ENCODE measurements around the gene RHBDL2.
A peak's percentile ranks its signal among the peaks of the same experiment; 100 is the strongest.
"Not testable (repeated sequence)": the region's sequence is repeated elsewhere in the genome, so short reads cannot be mapped to it uniquely, and the experiment has no call there.

Gene RHBDL2

GRCh38 chr1:38941527-38942019 is at the start of gene RHBDL2:
Gene RHBDL2, minus strand, starts transcription at chr1:38941830. Its CDS starts 22,618 bp downstream, at chr1:38919212.
- DNase-seq (ENCODE audit: low spot score), result no peak

- DNase-seq (ENCODE audit: low spot score), result peak; percentile 92
Observed at GRCh38 chr1:38990738-38991637, 49.4 kb upstream of the RHBDL2 start, which contains the start of gene AKIRIN1. Gene AKIRIN1, plus strand, starts transcription at chr1:38991276. Its CDS starts 105 bp downstream, at chr1:38991381.

GRCh38 chr1:38990386-38990737 is 48.7 kb upstream of the RHBDL2 start:
- DNase-seq (ENCODE audit: low spot score), result no peak

GRCh38 chr1:38989979-38990378 is 48.3 kb upstream of the RHBDL2 start:
- DNase-seq (ENCODE audit: low spot score), result no peak

GRCh38 chr1:38979380-38979779 is 37.8 kb upstream of the RHBDL2 start:
- not testable (repeated sequence) for DNase-seq (ENCODE audit: low spot score)

- DNase-seq (ENCODE audit: low spot score), result not testable (repeated sequence)
Observed at GRCh38 chr1:38978245-38978542, 36.6 kb upstream of the RHBDL2 start.

- DNase-seq (ENCODE audit: low spot score), result not testable (repeated sequence)
Observed at GRCh38 chr1:38977399-38978244, 36.0 kb upstream of the RHBDL2 start.

GRCh38 chr1:38973659-38974437 is 32.2 kb upstream of the RHBDL2 start:
- DNase-seq (ENCODE audit: low spot score), result no peak

- not testable (repeated sequence) for DNase-seq (ENCODE audit: low spot score)
Observed at GRCh38 chr1:38973145-38973544, 31.5 kb upstream of the RHBDL2 start.

- DNase-seq (ENCODE audit: low spot score), result no peak
Observed at GRCh38 chr1:38964140-38964548, 22.5 kb upstream of the RHBDL2 start.

GRCh38 chr1:38962560-38962959 is 20.9 kb upstream of the RHBDL2 start:
- DNase-seq (ENCODE audit: low spot score), result no peak

- no peak for DNase-seq (ENCODE audit: low spot score)
Observed at GRCh38 chr1:38962113-38962512, 20.5 kb upstream of the RHBDL2 start.

GRCh38 chr1:38958967-38959366 is 17.3 kb upstream of the RHBDL2 start:
- DNase-seq (ENCODE audit: low spot score), result no peak

- DNase-seq (ENCODE audit: low spot score), result no peak
Observed at GRCh38 chr1:38953433-38953860, 11.8 kb upstream of the RHBDL2 start.

- DNase-seq (ENCODE audit: low spot score), result no peak
Observed at GRCh38 chr1:38950553-38950952, 8.9 kb upstream of the RHBDL2 start.

- DNase-seq (ENCODE audit: low spot score), result no peak
Observed at GRCh38 chr1:38944547-38944946, 2.9 kb upstream of the RHBDL2 start.

GRCh38 chr1:38942664-38943428 is 1.2 kb upstream of the RHBDL2 start:
- no peak for DNase-seq (ENCODE audit: low spot score)

- DNase-seq (ENCODE audit: low spot score), result no peak
Observed at GRCh38 chr1:38941093-38941492, 537 bp downstream of the RHBDL2 start.

- no peak for DNase-seq (ENCODE audit: low spot score)
Observed at GRCh38 chr1:38940339-38941047, 1.1 kb downstream of the RHBDL2 start.

- DNase-seq (ENCODE audit: low spot score), result no peak
Observed at GRCh38 chr1:38938722-38939260, 2.8 kb downstream of the RHBDL2 start.
